Measurements from ENCODE around the gene KNG1. TPM values are rescaled to one million over a fixed set of nuclear protein-coding genes. Genes with fewer than 3 reads are reported as not detected.
A peak's percentile ranks its signal among the peaks of the same experiment; 100 is the strongest.

The KNG1 gene
- total RNA-seq, 1 donor from 2014 or later, result not detected

DNA sequence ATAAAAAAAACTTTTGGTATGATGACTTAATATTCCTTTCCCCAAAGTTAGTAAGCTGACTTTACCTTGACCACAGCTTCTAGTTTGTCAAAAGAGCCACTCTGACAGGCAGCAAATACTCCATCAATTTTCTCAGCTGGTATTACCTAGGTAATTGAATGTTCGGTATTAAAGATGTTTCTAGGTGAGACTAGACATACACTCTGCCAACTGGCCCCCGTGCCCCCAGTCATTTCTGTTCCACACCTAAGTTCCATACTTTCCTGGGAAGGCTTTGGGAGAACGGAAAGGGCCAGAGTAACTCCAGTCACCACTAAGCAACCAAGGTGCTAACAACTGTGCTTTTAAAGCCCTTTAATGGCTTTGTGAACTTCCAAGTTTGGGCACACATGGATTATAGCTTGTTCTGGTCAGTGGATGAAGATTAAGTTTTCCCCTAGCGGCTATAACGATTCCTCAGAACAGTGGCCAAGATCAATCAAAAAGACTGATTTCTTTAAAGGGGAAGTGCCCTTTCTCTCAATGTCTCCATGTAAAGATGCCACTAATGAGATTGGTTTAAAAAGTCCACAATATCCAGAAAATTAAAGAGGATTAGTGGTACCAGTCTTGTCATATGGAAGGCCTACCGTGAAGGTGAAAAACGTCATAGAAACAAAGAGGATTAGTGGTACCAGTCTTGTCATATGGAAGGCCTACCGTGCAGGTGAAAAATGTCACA lies 73.3 kb downstream of the KNG1 start:
- peaks cover 10% of the 10 kb centered on the region for H3K4me1 Mint-ChIP-seq (ENCODE audit: low read depth, unreplicated experiment)
- peak overlapping the region; percentile 6 for H3K27ac Mint-ChIP-seq (ENCODE audit: unreplicated experiment)
- no peak overlapping the region for H3K4me3 Mint-ChIP-seq (ENCODE audit: unreplicated experiment)
- no peaks in the 10 kb centered on the region for H3K27me3 Mint-ChIP-seq (ENCODE audit: unreplicated experiment)
- no peak for DNase-seq
- no peaks in the 10 kb centered on the region for H3K9me3 Mint-ChIP-seq (ENCODE audit: unreplicated experiment)
- TF ChIP-seq, protein P1, sequence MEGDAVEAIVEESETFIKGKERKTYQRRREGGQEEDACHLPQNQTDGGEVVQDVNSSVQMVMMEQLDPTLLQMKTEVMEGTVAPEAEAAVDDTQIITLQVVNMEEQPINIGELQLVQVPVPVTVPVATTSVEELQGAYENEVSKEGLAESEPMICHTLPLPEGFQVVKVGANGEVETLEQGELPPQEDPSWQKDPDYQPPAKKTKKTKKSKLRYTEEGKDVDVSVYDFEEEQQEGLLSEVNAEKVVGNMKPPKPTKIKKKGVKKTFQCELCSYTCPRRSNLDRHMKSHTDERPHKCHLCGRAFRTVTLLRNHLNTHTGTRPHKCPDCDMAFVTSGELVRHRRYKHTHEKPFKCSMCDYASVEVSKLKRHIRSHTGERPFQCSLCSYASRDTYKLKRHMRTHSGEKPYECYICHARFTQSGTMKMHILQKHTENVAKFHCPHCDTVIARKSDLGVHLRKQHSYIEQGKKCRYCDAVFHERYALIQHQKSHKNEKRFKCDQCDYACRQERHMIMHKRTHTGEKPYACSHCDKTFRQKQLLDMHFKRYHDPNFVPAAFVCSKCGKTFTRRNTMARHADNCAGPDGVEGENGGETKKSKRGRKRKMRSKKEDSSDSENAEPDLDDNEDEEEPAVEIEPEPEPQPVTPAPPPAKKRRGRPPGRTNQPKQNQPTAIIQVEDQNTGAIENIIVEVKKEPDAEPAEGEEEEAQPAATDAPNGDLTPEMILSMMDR (IDR thresholded peaks at IDR 0.05; ENCODE audit: partially characterized antibody, unreplicated experiment), result no peak
- H3K36me3 Mint-ChIP-seq (ENCODE audit: unreplicated experiment), result peaks cover 4% of the 10 kb centered on the region

Small RNA genes lying within 50 kb of the gene (microRNA-seq; reads per million reads assigned to microRNA genes)
- gene MIR1248 (ENCODE audit: unreplicated experiment), result 15.8 reads per million, percentile 55 among the genes with 10 or more reads in this experiment

Other genes with a start within 250 kb of the KNG1 start
- 3.7 TPM for gene CRYGS, start 173.0 kb upstream of the KNG1 start, total RNA-seq (ENCODE audit: unreplicated experiment)
- gene TBCCD1, start 150.0 kb upstream of the KNG1 start, total RNA-seq (ENCODE audit: unreplicated experiment), result 12.5 TPM
- 57.6 TPM for gene DNAJB11, start 146.6 kb upstream of the KNG1 start, total RNA-seq (ENCODE audit: unreplicated experiment)
- not detected for gene AHSG, start 104.3 kb upstream of the KNG1 start, total RNA-seq (ENCODE audit: unreplicated experiment)
- not detected for gene FETUB, start 77.0 kb upstream of the KNG1 start, total RNA-seq (ENCODE audit: unreplicated experiment)
- not detected for gene HRG, start 51.3 kb upstream of the KNG1 start, total RNA-seq (ENCODE audit: unreplicated experiment)
- gene EIF4A2, start 66.2 kb downstream of the KNG1 start, total RNA-seq (ENCODE audit: unreplicated experiment), result 441 TPM
- 36.3 TPM for gene RFC4, start 89.1 kb downstream of the KNG1 start, total RNA-seq (ENCODE audit: unreplicated experiment)
- gene ADIPOQ, start 125.4 kb downstream of the KNG1 start, total RNA-seq (ENCODE audit: unreplicated experiment), result 0.15 TPM
- gene ST6GAL1, start 213.2 kb downstream of the KNG1 start, total RNA-seq (ENCODE audit: unreplicated experiment), result 156 TPM